HG02840 (cell line): Measurements from ENCODE around the gene ODR4.
A peak's percentile ranks its signal among the peaks of the same experiment; 100 is the strongest.
"Not testable (repeated sequence)": the region's sequence is repeated elsewhere in the genome, so short reads cannot be mapped to it uniquely, and the experiment has no call there.

Experiments
- ATAC-seq: cut with Tn5 transposase; IDR thresholded peaks from one replicate; pipeline ENCODE4 v1.9.1; 2021; ENCODE audit warnings: mild to moderate bottlenecking, moderate library complexity, moderate number of reproducible peaks; ENCODE audit not compliant: unreplicated experiment, low FRiP score

The ODR4 gene

DNA sequence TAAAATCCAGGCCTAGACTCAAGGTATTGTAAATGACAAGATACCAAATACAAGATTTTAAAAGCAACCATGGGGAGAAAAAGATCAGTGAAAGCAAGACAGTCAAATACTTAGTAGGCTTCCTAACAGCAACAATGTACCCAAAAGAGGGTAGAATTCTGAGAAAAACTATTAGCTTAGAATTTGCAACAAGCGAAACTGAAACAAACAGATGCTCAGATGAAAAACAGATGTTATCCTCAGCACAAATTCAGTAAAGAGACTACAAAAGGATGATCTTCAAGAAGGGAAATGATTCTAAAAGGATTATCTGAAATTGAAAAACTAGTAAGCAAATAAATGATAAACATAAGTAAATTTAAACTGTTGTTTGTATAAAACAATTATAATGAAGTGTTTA lies 45.3 kb downstream of the ODR4 start:
- ATAC-seq = peak; percentile 97

- no peak for ATAC-seq
Observed at GRCh38 chr1:186421446-186421845, 45.8 kb downstream of the ODR4 start.

DNA sequence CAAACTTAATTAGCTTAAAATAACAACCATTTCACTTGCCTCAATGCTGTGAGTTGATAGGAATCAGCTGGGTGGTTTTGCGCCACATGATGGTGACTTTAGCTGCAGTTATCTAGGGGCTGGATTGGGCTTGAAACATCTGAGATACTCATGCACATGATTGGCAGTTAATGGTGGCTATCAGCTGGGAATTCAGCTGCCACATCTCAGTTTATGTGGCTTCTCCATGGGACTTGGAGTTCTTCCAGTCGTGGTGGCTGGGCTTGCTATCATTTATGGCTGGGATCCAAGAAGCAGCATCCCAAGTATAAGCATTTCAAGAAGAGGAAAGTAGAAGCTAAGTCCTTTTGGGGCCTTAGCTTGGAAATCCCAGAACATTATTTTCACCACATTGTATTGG lies 48.9 kb downstream of the ODR4 start:
- ATAC-seq = no peak

GRCh38 chr1:186426118-186426517 lies 50.5 kb downstream of the ODR4 start:
- ATAC-seq = no peak

DNA sequence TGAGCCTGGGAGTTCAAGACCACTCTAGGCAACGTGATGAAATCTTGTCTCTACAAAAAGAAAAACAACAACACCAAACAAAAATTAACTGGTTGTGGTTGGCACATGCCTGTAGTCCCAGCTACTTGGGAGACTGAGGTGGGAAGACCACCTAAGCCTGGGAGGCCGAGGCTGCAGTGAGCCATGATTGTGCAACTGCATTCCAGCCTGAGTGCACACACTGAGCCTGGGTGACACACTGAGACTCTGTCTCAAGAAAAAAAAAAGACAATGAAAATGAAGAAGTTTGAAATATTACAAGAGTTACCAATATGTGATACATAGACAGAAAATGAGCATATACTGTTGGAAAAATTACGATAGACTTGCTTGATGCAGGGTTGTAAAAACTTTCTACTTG lies 53.4 kb downstream of the ODR4 start:
- no peak for ATAC-seq

- no peak for ATAC-seq
Observed at GRCh38 chr1:186435336-186435735, 59.7 kb downstream of the ODR4 start.

DNA sequence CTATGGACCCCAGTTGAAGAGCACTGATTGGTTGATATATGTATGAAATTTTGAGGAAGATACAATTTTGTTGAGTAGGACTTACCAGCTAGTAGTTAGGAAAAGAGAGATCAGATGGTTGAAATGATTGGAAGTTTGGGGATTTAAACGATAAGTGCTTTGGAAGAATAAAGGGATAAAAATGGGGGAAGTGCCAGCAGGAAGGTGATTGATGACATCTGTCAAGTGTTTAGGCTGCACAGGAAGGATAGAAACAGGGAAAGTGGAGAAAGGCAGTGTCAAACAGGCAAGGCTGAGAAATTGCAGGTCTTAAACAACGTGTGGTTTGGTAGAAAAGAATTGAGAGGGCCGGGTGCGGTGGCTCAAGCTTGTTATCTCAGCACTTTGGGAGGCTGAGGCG lies 62.9 kb downstream of the ODR4 start:
- no peak for ATAC-seq

DNA sequence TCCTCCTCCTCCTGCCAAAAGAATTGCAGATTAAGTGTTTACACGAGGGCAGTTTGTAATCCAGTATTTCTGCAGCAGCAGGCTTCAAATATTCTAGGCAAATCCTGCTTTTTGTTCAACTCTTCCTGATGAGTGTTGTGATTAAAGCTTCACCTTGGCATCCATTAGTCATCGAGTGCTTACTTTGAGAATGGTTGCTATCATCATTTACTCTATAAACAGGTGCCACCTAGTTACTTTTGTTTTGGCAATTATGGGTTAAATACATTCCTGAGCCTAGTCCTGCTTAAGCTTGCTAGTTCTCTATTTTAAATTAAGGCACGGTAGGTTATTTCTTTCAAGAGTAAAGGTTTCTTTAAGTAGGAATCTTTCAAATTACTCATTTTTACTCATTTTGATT lies 64.9 kb downstream of the ODR4 start:
- ATAC-seq = no peak

GRCh38 chr1:186442651-186443375 lies 67.2 kb downstream of the ODR4 start:
- ATAC-seq = no peak

- no peak for ATAC-seq
Observed at GRCh38 chr1:186443638-186444037, 68.0 kb downstream of the ODR4 start.

- no peak for ATAC-seq
Observed at GRCh38 chr1:186446152-186446551, 70.5 kb downstream of the ODR4 start.

DNA sequence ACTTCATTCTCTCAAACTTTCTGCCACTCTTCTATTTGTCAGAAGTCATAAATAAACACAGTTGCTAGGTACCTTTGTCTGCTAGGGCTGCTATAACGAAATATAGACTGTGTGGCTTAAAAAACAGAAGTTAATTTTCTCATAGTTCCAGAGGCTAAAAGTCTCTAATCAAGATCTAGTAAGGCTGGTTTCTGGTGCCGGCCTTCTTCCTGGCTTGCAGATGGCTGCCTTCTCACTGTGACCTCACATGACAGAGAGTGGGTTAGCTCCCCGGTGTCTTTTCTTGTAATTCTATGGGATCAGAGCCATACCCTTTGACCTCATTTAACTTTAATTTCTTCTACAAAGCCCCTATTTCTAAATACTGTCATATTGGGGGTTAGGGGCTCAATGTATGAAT lies 79.3 kb downstream of the ODR4 start:
- ATAC-seq = no peak

GRCh38 chr1:186456729-186457255 lies 81.2 kb downstream of the ODR4 start:
- ATAC-seq = no peak

DNA sequence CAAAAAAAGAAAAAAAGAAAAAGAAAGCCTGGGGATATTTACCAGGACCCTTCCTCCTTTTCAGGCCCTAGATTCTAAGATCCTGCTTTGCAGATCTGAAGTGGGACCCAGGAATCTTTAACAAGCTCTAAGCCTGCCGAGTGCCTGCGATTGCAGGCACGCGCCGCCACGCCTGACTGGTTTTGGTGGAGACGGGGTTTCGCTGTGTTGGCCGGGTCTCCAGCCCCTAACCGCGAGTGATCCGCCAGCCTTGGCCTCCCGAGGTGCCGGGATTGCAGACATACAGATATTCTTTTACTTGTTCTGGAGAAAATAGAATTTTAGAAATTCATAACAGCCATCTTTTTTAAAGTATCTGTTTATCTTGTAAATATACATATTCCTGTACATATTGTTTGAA lies 83.5 kb downstream of the ODR4 start:
- ATAC-seq = not testable (repeated sequence)

DNA sequence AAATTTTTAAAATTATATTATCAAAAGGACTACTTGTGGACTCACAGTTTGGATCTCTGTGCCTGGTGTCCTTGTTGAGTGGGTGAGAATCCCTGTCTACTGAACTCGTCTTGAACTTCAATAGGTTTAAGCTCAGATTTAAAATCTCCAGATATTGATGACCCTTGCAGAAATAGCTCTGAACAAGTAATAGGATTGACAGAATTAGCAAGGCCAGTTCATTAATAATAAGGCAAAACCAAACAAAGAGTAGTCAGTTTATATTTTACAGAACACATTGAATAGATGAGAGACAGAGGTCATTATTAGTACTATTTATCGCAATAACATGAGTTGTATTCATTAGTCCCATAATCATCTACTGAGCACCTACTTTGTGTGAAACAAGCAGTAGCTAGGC lies 85.4 kb downstream of the ODR4 start, which contains the start of gene PDC:
Gene PDC (minus strand): TSS at position 101 of the 400 bp plus-strand sequence. CDS start 11,655 bp downstream, outside the sequence.
- no peak for ATAC-seq

DNA sequence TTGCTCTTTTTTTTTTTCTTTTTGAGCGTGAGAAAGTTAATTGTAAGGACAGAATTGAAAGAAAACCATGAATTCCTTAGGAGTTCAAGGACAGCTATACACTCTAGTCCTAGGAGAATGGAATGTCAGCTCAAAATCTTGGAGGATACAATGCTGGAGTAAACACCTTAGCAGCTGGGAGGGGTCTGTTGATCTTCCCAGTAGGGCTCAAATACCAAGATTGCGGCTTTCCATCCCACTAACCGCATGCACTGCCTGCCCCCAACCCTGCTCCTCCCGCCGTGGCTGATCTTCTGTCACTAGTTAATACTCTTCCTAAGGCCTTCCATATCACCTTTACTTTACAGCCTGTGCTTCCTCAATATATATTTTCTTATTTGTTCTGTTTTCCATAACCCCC lies 87.9 kb downstream of the ODR4 start:
- ATAC-seq = no peak

DNA sequence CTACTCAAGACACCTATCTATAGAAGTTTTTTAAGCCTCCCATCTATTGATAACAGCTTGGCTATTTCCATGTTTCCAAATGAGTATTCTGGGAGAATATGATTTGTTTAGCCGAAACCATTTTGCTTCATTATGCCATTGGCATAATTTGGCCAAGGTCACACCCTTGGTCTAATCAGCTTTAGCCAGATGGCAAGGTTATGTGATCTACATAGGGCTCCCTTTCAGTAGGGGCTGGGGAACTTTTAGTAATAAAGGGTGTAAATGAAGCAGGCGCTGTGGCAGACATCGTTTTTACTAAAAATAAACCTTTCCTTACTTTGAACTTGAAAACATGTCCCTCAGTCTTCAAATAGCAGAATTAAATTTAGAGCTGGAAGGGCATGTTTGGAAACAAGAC lies 88.3 kb downstream of the ODR4 start:
- no peak for ATAC-seq

DNA sequence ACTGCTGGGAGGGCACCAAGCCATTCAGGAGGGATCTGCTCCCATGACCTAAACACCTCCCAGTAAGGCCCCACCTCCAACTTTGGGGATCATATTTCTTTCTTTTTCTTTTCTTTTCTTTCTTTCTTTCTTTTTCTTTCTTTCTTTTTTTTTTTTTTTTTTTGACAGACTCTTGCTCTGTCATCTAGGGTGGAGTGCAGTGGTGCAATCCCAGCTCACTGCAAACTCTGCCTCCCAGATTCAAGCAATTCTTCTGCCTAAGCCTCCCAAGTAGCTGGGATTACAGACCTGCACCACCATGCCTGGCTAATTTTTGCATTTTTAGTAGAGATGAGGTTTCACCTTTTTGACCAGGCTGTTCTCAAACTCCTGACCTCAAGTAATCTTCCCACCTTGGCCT lies 89.9 kb downstream of the ODR4 start:
- ATAC-seq = not testable (repeated sequence)

GRCh38 chr1:186465946-186466345 lies 90.3 kb downstream of the ODR4 start:
- no peak for ATAC-seq
